Gastrocnemius medialis (tissue), 4 donors: Measurements from ENCODE around the gene VSIG10L2. TPM values are rescaled to one million over a fixed set of nuclear protein-coding genes. Genes with fewer than 3 reads are reported as not detected.
"Not testable (repeated sequence)": the region's sequence is repeated elsewhere in the genome, so short reads cannot be mapped to it uniquely, and the experiment has no call there.

Source experiments
- ATAC-seq, 2 donors: fragments of 150-250 bp; one replicate each; pipeline ENCODE4 v1.9.1; 2016
- DNase-seq, 2 donors: peaks; one replicate each; pipeline ENCODE4 v3.0.0-alpha.2; 2019
- H3K27ac ChIP-seq, 4 donors: fragments of 200-600 bp; sonication (generic); 1 replicate in 1 of 4; 2 replicates in 3 of 4; pipeline ENCODE4 v1.5.1; 2016 to 2018; ENCODE audit warnings: mild to moderate bottlenecking in 2 of 4, moderate library complexity in 1 of 4
- H3K27me3 ChIP-seq, 3 donors: fragments of 200-600 bp; sonication (generic) in 2 of 3; 1 replicate in 1 of 3; 2 replicates in 2 of 3; pipeline versions ENCODE4 v1.5.1 to v1.6.0; 2016 to 2019; ENCODE audit warnings: mild to moderate bottlenecking in 1 of 3, moderate library complexity in 1 of 3
- H3K36me3 ChIP-seq, 2 donors: fragments of 200-600 bp; sonication (generic) in 1 of 2; one replicate each; pipeline ENCODE4 v1.5.1; 2017 to 2018
- H3K4me1 ChIP-seq, 2 donors: fragments of 200-600 bp; sonication (generic) in 1 of 2; one replicate each; pipeline ENCODE4 v1.5.1; 2016 to 2017; ENCODE audit warnings: mild to moderate bottlenecking in 2 of 2
- H3K4me3 ChIP-seq, 4 donors: fragments of 200-600 bp; sonication (generic) in 3 of 4; 1 replicate in 1 of 4; 2 replicates in 3 of 4; pipeline ENCODE4 v1.5.1; 2016 to 2019; ENCODE audit warnings: mild to moderate bottlenecking in 2 of 4
- H3K9me3 ChIP-seq, 3 donors: fragments of 200-600 bp; sonication (generic) in 2 of 3; 1 replicate in 1 of 3; 2 replicates in 2 of 3; pipeline ENCODE4 v1.5.1; 2016 to 2019
- CTCF ChIP-seq, 5 experiments: fragments of 450-650 bp in 3 of 5; fragments of 200-600 bp in 2 of 5; sonication (generic) in 2 of 5; IDR thresholded peaks in 4 of 5; conservative IDR thresholded peaks in 1 of 5; 1 replicate in 4 of 5; 2 replicates in 1 of 5; pipeline ENCODE4 v1.5.1; 2016 to 2019; ENCODE audit warnings: antibody characterized with exemption in 5 of 5, mild to moderate bottlenecking in 3 of 5, moderate library complexity in 3 of 5
- POLR2A ChIP-seq, 2 donors: fragments of 450-650 bp; IDR thresholded peaks; one replicate each; pipeline ENCODE4 v1.6.1; 2017; ENCODE audit warnings: antibody characterized with exemption in 2 of 2, mild to moderate bottlenecking in 2 of 2, moderate library complexity in 2 of 2
- in situ Hi-C, 4 donors: fragments of 200-750 bp; cut with MboI; loops; one replicate each; pipeline versions ENCODE4 v1.15.0 to v1.8.0; 2017; ENCODE audit warnings: low sequenced_read_pairs in 4 of 4
- intact Hi-C: fragments of 100-400 bp; cut with DNase I; formaldehyde crosslinking; loops from one replicate; pipeline ENCODE4 v1.15.1; 2023; ENCODE audit warnings: low total_unique reads
- total RNA-seq, 4 donors: library from RNA; depleted of rRNA; stranded (reverse); fragments of >200 nt; gene quantifications; one replicate each; pipeline versions ENCODE4 v1.1.0 to v1.2.3, GENCODE V29; 2016

The VSIG10L2 gene
- total RNA-seq, 4 donors from 2014 or later: 0.10 TPM; not detected in 3

GRCh38 chr11:125979511-125979910 is 33.7 kb downstream of the VSIG10L2 start:
- TF ChIP-seq POLR2A (IDR thresholded peaks at IDR 0.05) (no peak), CTCF (IDR thresholded peaks at IDR 0.05 in 4 of 5, conservative IDR thresholded peaks at IDR 0.05 in 1 of 5) (no peak)
- H3K4me1 ChIP-seq: no peaks in the 10 kb centered on the region
- no peak for ATAC-seq
- no peak for DNase-seq
- H3K27ac ChIP-seq: no peak overlapping the region
- no peak overlapping the region for H3K4me3 ChIP-seq
- no peaks in the 10 kb centered on the region for H3K9me3 ChIP-seq
- no peaks in the 10 kb centered on the region for H3K36me3 ChIP-seq
- no peaks in the 10 kb centered on the region for H3K27me3 ChIP-seq
- in situ Hi-C loops: no loop called here
- intact Hi-C loops: no loop called here

- TF ChIP-seq CTCF (IDR thresholded peaks at IDR 0.05 in 4 of 5, conservative IDR thresholded peaks at IDR 0.05 in 1 of 5): no peak
- TF ChIP-seq POLR2A (IDR thresholded peaks at IDR 0.05): no peak
- Histone ChIP-seq H3K27ac (no peak overlapping the region), H3K27me3 (no peaks in the 10 kb centered on the region), H3K4me3 (no peak overlapping the region), H3K36me3 (no peaks in the 10 kb centered on the region), H3K4me1 (no peaks in the 10 kb centered on the region), H3K9me3 (no peaks in the 10 kb centered on the region)
- ATAC-seq: no peak
- in situ Hi-C loops (no loop called here), intact Hi-C loops (no loop called here)
- no peak for DNase-seq
Measured at GRCh38 chr11:125980436-125980835, 34.6 kb downstream of the VSIG10L2 start.

DNA sequence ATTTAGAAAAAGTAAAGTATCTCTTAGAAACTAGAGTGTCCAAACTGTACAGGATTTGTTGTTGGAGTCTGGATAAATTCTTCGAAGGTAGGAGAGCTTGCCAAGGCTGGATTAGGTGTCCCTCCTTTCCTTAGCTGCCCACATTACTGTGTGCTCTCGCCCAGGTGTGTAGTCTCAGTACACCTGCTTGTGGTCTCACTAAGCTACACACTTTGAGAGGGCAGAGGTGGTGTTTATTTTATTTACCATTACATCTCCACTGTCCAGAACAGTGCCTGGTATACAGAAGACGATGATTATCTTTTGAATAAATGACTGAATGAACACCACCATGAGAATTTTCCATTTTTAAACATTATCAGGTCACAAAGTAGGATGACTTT is 36.5 kb downstream of the VSIG10L2 start:
- in situ Hi-C loops (no loop called here), intact Hi-C loops (no loop called here)
- Histone ChIP-seq H3K4me1 (no peaks in the 10 kb centered on the region), H3K36me3 (no peaks in the 10 kb centered on the region), H3K4me3 (no peak overlapping the region), H3K9me3 (no peaks in the 10 kb centered on the region), H3K27ac (no peak overlapping the region), H3K27me3 (no peaks in the 10 kb centered on the region)
- no peak for DNase-seq
- ATAC-seq: no peak
- no peak for TF ChIP-seq POLR2A (IDR thresholded peaks at IDR 0.05)
- TF ChIP-seq CTCF (IDR thresholded peaks at IDR 0.05 in 4 of 5, conservative IDR thresholded peaks at IDR 0.05 in 1 of 5): no peak

DNA sequence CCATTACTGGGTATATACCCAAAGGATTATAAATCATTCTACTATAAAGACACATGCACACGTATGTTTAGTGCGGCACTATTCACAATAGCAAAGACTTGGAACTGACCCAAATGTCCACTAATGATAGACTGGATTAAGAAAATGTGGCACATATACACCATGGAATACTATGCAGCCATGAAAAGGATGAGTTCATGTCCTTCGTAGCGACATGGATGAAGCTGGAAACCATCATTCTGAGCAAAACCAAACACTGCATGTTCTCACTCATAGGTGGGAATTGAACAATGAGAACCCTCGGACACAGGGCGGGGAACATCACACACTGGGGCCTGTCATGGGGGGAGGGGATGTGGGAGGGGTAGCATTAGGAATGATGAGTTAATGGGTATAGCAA is 40.1 kb downstream of the VSIG10L2 start:
- in situ Hi-C loops, H3K27me3 ChIP-seq, DNase-seq, H3K4me3 ChIP-seq, intact Hi-C loops, H3K4me1 ChIP-seq, H3K9me3 ChIP-seq, H3K27ac ChIP-seq, H3K36me3 ChIP-seq, ATAC-seq: not testable (repeated sequence)

GRCh38 chr11:125987066-125987641 is 41.3 kb downstream of the VSIG10L2 start:
- intact Hi-C loops: no loop called here
- Histone ChIP-seq H3K9me3 (no peaks in the 10 kb centered on the region), H3K27me3 (no peaks in the 10 kb centered on the region), H3K4me1 (no peaks in the 10 kb centered on the region), H3K27ac (no peak overlapping the region), H3K4me3 (no peak overlapping the region), H3K36me3 (no peaks in the 10 kb centered on the region)
- in situ Hi-C loops: no loop called here
- DNase-seq: no peak
- ATAC-seq: no peak
- no peak for TF ChIP-seq POLR2A (IDR thresholded peaks at IDR 0.05)

DNA sequence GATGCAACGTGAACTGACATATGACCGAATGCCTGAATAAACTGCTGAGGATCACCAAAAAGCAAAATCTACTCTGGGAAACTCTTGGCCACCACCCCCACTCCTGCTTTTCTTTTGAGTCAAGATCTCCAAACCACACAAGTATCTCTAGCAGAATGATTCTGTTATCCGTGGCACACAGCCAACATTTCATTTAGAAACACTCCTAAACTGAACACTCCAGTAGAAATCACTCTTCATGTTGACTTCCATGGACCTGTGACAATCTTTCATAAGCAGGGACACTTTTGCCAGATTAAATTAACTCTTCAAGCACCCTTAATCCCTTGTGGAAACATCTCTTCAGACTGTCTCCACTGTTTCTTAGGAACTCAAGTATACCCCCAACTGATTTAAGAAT is 44.4 kb downstream of the VSIG10L2 start:
- H3K27ac ChIP-seq: no peak overlapping the region
- TF ChIP-seq POLR2A (IDR thresholded peaks at IDR 0.05) (no peak), CTCF (IDR thresholded peaks at IDR 0.05 in 4 of 5, conservative IDR thresholded peaks at IDR 0.05 in 1 of 5) (no peak)
- H3K4me3 ChIP-seq: no peak overlapping the region
- H3K9me3 ChIP-seq: no peaks in the 10 kb centered on the region
- ATAC-seq (no peak), DNase-seq (no peak)
- no peaks in the 10 kb centered on the region for H3K36me3 ChIP-seq
- no peaks in the 10 kb centered on the region for H3K27me3 ChIP-seq
- in situ Hi-C loops (no loop called here), intact Hi-C loops (no loop called here)
- no peaks in the 10 kb centered on the region for H3K4me1 ChIP-seq
